GM13976 (cell line): ENCODE data around the gene C22orf15.

Source experiments
- DNase-seq: peaks from one replicate; pipeline ENCODE4 v3.0.0; 2012; ENCODE audit warnings: low spot score
- in situ Hi-C: fragments of 300-500 bp; cut with MboI; formaldehyde crosslinking; loops from one replicate; pipeline ENCODE4 v1.12.0; 2022; ENCODE audit warnings: low sequenced_read_pairs, mixed read lengths, inconsistent platforms; ENCODE audit not compliant: unreplicated experiment
- TF ChIP-seq, protein P1 (sequence below): IDR thresholded peaks from 2 replicates; pipeline ENCODE4 v1.5.1; 2012; ENCODE audit warnings: borderline replicate concordance, mild to moderate bottlenecking; ENCODE audit not compliant: insufficient read depth; ENCODE audit errors: extremely low read depth, missing control alignments, control extremely low read depth

Gene C22orf15

DNA sequence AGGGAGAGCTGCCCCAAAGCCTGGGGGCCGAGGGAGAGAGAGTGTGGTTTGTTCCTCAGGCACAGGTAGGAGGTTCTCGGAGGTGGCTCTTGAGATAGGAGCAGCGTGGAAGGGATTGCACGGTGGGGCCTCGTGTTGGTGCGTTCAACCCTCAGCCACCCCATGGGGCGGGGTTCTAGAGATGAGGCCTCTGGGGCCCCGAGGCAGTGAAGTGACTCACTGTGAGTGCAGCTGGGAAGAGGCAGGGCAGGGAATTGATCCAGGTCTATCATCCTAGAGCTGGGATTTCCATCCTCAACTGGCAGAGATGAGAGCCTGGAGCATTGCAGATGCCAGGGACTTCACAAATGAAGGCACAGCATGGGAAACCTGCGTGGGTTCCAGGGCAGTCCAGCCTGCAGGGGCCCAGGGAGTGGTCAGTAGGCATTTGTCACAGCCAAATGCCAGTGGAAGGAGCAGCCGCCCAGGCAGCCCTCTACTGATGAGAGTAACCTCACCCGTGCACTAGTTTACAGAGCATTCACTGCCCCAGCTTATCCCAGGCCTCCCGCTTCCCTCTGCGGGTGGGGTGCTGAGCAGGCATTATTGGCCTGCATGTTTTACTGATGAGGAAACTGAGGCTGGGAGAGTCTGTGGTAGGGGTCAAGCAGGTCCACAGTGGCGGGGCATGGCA, 18.9 kb downstream of the C22orf15 start:
- TF ChIP-seq, protein P1, sequence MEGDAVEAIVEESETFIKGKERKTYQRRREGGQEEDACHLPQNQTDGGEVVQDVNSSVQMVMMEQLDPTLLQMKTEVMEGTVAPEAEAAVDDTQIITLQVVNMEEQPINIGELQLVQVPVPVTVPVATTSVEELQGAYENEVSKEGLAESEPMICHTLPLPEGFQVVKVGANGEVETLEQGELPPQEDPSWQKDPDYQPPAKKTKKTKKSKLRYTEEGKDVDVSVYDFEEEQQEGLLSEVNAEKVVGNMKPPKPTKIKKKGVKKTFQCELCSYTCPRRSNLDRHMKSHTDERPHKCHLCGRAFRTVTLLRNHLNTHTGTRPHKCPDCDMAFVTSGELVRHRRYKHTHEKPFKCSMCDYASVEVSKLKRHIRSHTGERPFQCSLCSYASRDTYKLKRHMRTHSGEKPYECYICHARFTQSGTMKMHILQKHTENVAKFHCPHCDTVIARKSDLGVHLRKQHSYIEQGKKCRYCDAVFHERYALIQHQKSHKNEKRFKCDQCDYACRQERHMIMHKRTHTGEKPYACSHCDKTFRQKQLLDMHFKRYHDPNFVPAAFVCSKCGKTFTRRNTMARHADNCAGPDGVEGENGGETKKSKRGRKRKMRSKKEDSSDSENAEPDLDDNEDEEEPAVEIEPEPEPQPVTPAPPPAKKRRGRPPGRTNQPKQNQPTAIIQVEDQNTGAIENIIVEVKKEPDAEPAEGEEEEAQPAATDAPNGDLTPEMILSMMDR = no peak
- DNase-seq = no peak
- in situ Hi-C loops = no loop called here

DNA sequence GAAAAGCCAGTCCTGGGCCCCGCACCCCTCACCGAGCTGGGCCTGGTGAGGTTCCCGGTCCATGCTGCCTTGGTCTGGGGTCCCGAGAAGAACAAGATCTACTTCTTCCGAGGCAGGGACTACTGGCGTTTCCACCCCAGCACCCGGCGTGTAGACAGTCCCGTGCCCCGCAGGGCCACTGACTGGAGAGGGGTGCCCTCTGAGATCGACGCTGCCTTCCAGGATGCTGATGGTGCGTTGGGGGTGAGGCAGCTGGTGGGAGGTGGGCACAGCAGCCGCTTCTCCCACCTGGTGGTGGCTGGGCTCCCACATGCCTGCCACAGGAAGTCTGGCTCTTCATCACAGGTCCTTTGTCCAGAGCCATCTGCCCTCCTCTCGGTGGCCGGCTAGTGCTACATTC, 19.5 kb downstream of the C22orf15 start:
- in situ Hi-C loops = no loop called here
- no peak for DNase-seq
- TF ChIP-seq, protein P1 = no peak

DNA sequence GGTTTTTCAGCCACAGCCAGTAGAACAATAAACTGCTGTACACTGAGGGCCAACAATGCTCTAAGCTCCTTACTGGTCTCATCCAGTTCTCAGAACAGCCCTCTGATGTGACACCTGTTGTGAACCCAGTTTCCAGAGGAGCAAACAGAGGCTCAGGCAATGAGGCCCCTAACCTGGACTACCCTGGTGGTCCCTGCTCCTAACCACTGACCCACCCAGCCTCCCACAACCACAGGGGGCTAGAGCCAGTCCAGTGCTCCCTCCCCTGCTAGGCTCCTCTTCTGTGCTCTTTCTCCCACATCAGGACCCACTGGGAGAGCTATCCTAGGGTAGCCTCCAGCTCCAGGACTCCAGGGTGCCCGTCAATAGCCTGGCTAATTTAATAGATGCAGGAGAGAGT, 19.9 kb downstream of the C22orf15 start:
- no peak for DNase-seq
- TF ChIP-seq, protein P1 = no peak
- in situ Hi-C loops = no loop called here

DNA sequence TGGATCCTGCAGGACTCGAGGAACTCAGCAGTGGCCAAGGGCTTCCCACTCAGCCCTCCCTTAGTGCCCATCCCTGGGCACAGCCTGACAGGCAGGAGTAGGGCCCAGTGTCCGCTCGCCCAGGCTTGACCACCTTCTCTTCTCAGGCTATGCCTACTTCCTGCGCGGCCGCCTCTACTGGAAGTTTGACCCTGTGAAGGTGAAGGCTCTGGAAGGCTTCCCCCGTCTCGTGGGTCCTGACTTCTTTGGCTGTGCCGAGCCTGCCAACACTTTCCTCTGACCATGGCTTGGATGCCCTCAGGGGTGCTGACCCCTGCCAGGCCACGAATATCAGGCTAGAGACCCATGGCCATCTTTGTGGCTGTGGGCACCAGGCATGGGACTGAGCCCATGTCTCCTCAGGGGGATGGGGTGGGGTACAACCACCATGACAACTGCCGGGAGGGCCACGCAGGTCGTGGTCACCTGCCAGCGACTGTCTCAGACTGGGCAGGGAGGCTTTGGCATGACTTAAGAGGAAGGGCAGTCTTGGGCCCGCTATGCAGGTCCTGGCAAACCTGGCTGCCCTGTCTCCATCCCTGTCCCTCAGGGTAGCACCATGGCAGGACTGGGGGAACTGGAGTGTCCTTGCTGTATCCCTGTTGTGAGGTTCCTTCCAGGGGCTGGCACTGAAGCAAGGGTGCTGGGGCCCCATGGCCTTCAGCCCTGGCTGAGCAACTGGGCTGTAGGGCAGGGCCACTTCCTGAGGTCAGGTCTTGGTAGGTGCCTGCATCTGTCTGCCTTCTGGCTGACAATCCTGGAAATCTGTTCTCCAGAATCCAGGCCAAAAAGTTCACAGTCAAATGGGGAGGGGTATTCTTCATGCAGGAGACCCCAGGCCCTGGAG, 20.7 kb downstream of the C22orf15 start:
- in situ Hi-C loops = no loop called here
- TF ChIP-seq, protein P1 = no peak
- DNase-seq = no peak

DNA sequence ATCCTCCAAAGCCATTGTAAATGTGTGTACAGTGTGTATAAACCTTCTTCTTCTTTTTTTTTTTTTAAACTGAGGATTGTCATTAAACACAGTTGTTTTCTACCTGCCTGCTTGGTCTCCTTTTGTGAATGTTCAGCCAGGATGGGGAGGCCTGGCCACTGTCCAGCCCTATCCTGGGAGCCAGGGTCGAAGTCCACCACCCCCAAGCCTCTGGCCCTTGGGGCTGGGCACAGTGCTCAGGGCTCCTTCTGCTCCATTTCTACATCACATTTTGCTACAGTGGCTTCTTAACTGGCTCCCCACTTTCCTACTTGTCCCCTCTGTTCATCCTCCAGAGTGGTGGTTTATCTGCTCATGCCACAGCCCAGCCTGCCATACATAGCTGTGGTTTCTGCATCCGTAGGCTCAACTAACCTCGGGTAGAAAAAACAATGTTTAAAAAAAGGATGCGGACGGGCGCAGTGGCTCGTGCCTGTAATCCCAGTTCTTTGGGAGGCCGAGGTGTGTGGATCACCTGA, 21.5 kb downstream of the C22orf15 start:
- in situ Hi-C loops = no loop called here

DNA sequence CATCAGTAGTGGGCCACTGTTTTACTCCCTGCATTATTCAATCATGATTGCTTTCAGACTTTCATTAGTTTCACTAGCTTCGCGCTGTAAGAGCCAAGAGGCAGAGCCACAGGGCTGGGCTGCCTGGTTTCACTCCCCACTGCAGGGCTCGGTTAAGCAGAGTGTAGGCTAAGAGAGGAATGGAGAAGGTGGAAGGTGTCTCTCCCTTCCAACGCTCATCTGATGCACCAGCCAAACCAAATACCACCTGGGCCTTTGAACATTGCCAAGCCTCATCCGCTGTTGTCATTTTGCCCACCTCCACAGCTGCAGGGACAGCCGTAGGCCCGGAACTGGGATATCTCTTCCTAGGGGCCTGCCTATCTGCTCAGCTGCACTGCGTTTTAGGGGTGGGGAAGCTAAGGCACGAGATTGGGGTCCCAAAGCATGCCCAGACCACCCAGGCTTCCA, 23.5 kb downstream of the C22orf15 start:
- in situ Hi-C loops = no loop called here
- DNase-seq = no peak
- TF ChIP-seq, protein P1 = no peak

More for the DNA sequence above, 21.5 kb downstream of the C22orf15 start:
- no peak for DNase-seq
- TF ChIP-seq, protein P1 = no peak
